SK-N-SH (cell line): ENCODE data around the gene MAP7.

Source experiments
- CHD2 ChIP-seq: fragments of 150-350 bp; IDR thresholded peaks from 2 replicates; pipeline ENCODE4 v1.6.1; 2018; ENCODE audit warnings: low read length; ENCODE audit not compliant: partially characterized antibody
- EZH2phosphoT487 ChIP-seq: fragments of 200-600 bp; sonication (generic); IDR thresholded peaks from 2 replicates; pipeline ENCODE4 v1.6.1; 2017; ENCODE audit warnings: low read depth, mixed run types, mild to moderate bottlenecking, antibody characterized with exemption, moderate library complexity, borderline replicate concordance
- MXI1 ChIP-seq: IDR thresholded peaks from 2 replicates; pipeline ENCODE4 v1.6.1; 2012; ENCODE audit warnings: mild to moderate bottlenecking, low read depth, low read length, improper control_type of control experiment
- RFX5 ChIP-seq: IDR thresholded peaks from 2 replicates; pipeline ENCODE4 v1.6.1; 2012; ENCODE audit warnings: mild to moderate bottlenecking, improper control_type of control experiment, low read length
- SMC3 ChIP-seq: IDR thresholded peaks from 2 replicates; pipeline ENCODE4 v1.6.1; 2012; ENCODE audit warnings: low read depth, low read length, improper control_type of control experiment
- TCF12 ChIP-seq: IDR thresholded peaks from 2 replicates; pipeline ENCODE4 v1.4.0; 2012
- TF ChIP-seq, protein P1 (sequence below): IDR thresholded peaks from 2 replicates; pipeline ENCODE4; 2012
- TF ChIP-seq, protein P2 (sequence below): fragments of 200-600 bp; sonication (generic); IDR thresholded peaks from 2 replicates; pipeline ENCODE4 v1.6.1; 2017; ENCODE audit warnings: antibody characterized with exemption, mild to moderate bottlenecking, moderate library complexity
- TF ChIP-seq, protein P3 (sequence below): IDR thresholded peaks from 2 replicates; pipeline ENCODE4 v1.4.0; 2012; ENCODE audit warnings: low read depth

DNA sequence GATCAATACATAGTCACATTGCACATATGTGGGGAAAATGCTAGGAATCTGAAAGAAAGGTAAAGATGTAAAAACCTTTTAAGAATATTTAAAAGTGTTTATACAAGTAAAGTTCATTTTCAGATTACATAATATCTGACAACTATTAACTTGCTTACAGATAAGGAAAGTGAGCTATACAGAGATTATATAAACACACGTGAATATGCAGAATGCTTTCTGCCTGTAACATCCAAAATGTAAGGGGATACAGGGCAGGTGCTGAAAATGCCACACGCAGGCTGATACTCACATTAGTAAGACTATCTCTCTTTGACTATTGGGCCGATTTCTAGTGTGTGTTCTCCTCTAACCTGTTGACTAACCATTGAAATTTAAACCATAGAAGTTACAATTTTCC is 17.9 kb upstream of the MAP7 start:
- no peak for TF ChIP-seq CHD2
- no peak for TF ChIP-seq SMC3
- TF ChIP-seq MXI1, result no peak
- TF ChIP-seq, protein P1, sequence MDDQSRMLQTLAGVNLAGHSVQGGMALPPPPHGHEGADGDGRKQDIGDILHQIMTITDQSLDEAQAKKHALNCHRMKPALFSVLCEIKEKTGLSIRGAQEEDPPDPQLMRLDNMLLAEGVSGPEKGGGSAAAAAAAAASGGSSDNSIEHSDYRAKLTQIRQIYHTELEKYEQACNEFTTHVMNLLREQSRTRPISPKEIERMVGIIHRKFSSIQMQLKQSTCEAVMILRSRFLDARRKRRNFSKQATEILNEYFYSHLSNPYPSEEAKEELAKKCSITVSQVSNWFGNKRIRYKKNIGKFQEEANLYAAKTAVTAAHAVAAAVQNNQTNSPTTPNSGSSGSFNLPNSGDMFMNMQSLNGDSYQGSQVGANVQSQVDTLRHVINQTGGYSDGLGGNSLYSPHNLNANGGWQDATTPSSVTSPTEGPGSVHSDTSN, result no peak
- no peak for TF ChIP-seq EZH2phosphoT487
- TF ChIP-seq, protein P2, sequence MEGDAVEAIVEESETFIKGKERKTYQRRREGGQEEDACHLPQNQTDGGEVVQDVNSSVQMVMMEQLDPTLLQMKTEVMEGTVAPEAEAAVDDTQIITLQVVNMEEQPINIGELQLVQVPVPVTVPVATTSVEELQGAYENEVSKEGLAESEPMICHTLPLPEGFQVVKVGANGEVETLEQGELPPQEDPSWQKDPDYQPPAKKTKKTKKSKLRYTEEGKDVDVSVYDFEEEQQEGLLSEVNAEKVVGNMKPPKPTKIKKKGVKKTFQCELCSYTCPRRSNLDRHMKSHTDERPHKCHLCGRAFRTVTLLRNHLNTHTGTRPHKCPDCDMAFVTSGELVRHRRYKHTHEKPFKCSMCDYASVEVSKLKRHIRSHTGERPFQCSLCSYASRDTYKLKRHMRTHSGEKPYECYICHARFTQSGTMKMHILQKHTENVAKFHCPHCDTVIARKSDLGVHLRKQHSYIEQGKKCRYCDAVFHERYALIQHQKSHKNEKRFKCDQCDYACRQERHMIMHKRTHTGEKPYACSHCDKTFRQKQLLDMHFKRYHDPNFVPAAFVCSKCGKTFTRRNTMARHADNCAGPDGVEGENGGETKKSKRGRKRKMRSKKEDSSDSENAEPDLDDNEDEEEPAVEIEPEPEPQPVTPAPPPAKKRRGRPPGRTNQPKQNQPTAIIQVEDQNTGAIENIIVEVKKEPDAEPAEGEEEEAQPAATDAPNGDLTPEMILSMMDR, result no peak
- TF ChIP-seq, protein P3, sequence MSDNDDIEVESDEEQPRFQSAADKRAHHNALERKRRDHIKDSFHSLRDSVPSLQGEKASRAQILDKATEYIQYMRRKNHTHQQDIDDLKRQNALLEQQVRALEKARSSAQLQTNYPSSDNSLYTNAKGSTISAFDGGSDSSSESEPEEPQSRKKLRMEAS, result no peak
- no peak for TF ChIP-seq TCF12
- TF ChIP-seq RFX5, result no peak
